GM21529 (cell line): ENCODE measurements around the gene IL36A.

Experiments
- ATAC-seq: cut with Tn5 transposase; IDR thresholded peaks from one replicate; pipeline ENCODE4 v1.9.1; 2021; ENCODE audit not compliant: unreplicated experiment

IL36A gene, protein sequence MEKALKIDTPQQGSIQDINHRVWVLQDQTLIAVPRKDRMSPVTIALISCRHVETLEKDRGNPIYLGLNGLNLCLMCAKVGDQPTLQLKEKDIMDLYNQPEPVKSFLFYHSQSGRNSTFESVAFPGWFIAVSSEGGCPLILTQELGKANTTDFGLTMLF

DNA sequence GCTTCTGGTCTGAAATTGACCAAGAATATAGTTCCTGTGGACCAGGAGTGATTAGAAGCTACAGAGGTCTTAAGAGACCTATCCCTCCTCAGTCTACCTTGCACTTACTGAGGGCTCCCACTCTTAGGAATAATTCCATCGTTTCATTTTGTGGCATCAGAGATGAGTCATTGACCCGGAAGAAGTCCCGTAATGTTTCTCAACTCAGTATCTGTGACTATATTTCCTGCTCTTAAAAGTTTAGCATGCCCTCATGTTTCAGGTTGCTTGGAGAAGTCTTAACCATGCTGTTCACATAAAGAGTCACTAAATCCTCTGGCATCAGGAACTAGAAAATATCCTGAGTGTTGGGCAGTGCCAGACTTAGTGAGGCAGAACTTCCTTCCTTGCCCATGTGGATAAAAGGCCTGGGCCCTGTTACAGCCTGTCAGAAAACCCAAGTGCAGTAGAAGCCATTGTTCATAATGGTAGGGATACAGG lies at the start of gene IL36A:
Gene IL36A (plus strand): TSS at position 430 of the 480 bp plus-strand sequence. CDS start 413 bp downstream, outside the sequence.
- no peak for ATAC-seq

- no peak for ATAC-seq
Observed at GRCh38 chr2:112957511-112957910, 47.7 kb upstream of the IL36A start.

DNA sequence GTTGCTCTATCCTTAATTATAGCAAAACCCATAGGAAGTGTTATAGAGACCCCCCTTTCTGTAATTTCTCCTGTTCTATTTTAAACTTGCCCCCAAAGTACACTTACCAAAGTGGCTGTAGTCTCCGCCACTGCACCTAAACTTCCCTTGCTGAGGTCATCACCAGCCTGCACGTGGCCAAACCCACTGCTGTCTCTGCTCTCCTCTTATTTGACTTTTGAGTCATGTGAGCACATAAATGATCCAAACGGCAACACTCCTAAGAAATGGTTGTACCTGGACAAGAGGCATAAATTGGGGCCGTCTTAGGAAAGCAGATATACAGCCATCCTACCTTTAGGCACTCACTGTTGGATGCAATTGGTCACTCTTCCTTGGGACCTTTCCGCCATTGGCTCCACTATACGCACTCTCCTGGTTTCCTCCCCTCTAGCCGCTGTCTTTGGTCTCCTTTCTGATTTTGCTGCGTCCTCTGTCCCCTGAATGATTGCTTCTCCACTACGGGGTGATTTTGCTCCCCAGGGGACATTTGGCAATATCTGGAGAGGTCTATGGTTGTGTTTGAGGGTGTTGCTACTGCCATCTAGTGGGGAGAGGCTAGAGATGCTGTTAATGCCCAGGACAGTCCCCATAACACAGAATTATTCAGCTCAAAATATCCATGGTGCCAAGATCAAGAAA lies 46.7 kb upstream of the IL36A start:
- peak; percentile 52 for ATAC-seq

DNA sequence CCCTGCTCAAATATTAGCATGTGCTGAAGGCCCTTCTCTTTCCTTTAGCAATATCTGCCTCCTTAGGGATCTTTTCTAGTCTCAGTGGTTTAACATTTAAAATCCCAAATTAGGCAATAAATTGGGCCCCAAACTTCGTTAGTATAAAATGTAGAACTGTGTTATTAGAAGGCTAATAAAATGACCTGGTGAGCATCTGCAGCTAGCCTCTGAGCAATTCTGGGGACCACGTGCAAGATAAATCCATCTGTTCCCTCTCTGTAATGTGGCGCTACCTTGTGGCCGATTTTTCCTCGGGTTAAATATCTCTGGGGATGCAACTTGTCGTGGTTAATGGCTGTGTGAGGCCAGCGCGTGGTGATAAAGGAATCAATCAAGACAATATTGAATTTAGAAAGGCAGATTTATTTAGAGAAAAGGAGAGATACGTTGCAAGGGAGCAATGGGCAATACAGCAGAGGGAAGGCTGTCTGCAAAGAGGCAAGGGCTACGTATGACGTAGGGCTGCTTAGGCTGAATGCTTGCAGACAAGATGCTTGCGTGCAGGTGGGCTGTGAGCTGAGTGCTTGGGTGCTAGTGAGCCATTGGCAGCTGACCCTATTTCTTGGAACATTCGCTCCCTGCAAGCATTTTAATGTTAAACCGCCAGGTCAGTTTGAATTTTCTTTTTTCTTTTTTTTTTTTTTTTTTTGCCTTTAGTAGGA lies 46.0 kb upstream of the IL36A start:
- no peak for ATAC-seq

DNA sequence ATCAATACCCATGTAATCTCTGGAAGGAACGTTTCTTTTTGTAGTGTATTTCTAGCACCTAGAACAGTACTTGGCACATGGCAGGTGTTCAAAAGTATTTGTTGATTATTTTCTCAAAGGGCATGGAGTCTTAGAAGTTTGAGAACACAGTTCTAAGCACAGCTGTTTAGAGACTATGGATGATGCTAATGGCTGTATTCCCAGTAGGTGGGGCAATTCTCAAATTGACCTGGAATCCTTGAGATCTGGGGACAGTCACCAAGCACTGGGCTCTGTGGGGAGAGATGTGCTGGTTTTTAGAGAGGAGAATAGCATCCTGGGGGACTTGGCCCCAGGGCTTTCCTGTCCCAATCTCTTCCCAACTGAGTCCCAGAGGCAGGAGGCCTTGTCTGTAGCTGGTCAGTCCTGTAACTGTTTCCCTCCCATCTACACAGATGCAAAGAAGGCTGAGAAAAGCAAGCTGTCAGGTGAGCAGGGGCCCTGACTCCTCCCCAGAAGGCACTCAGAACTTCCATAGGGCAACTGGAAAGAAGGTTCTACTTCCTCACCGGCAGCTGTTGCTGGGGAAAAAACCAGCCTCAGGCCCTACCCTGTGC lies 44.9 kb upstream of the IL36A start:
- ATAC-seq: no peak

DNA sequence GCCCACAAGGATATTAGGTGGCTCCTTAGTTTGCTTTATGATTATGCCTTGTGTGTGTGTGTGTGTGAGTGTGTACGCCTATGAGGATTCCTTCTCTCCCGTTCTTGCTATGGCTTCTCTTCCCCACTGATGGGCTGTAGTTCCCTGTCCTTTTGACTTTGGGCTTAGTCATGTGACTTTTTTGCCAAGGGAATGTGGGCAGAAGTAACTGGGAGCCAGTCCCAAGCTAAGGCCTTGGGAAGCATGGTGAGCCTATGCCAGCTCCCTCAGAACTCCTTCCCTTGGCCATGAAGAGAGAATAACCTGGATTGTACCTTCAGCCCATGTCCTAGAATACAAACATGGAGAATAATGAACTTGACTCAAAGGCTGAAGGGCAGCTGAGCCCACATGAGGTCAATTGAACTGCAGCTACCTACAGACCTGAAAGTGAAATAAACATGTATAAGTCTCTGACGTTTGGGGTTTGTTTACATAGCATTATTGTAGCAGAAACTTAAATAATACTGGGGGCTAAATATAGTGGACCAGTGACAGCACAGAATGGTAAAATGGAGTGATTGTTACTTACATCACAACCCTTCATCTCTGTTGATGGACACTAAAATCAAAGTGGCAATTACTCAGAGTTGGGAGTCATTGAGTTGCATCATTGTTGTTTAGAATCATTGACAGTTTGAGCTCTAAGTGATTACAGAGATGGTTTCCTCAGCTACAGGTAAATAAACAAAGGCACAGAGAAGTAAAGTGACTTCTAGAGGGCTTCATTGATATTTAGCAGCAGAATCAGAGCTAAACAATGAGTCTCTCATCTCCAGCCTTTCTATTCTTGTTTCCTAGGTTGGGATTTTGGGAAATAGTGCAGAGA lies 42.7 kb upstream of the IL36A start:
- no peak for ATAC-seq

DNA sequence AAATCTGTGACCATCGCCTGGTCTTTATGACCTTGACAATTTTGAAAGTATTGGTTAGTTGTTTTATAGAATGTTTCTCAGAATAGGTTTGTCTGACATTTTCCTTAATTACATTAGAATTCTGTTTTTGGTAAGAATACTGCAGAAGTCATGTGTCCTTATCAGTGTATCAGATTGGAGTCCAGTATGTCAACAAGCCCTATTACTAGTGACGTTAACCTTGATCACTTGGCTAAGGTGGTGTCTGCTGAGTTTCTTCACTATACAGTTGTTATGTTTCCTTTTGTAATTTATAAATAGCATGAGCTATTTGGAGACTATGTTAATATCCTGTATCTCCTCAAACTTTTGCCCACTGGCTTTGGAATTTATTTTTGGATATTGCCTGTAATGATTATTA lies 38.2 kb upstream of the IL36A start:
- no peak for ATAC-seq

DNA sequence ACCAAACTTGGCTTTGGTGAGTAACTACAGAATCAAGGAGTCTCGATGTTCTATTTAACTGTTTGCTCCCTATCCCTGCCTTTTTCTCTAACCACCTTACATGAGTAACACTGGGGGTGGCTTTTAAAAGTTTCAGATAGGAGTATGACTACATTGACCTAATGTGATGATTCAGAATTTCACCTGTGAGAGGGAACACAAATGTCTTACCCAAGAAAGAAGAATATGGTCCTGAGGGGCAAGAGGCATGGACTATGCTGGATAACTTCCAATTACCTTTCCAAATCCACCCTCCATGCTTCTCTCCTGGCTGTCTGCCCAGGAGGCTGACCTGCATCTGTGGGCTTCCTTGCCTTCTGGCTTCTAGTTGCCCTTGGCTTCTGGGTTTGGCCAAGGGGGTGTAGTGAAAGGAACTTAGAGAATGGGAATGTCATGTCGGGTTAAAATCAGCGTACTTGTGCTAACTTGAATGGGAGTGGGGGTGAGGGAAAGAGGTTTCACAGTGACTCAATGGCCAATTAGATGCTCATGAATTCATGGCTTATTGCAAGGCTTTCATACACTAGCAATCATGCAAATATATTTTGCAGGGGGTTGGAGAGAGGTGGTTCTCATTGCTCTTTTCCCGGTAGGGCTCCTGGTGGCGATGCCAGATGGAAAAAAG lies 32.7 kb upstream of the IL36A start:
- no peak for ATAC-seq

- ATAC-seq: no peak
Observed at GRCh38 chr2:112973156-112973555, 32.1 kb upstream of the IL36A start.

DNA sequence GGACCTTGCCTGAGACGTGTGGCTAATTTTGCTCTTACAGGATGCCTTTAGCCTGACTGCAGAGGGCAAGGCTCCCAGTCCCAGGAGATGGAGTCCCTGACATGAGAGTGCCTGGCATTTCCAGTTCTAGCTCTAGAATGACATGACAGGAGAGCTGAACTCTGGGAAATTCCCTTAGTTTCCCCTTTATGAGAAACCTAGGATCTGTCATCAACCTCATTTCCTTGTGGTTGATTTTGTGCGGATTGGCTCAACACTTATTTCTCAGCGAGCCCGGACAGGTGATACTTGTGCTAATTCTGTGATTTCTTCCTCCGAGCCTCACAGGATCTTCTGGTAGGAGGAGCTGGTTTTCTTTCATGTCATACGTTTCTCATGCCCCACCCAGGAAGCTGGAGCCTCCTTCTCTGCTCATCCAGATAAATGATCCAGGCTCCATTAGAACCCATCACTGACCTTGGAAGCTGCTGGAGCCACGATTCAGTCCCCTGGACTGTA lies 27.7 kb upstream of the IL36A start, which contains the start of gene IL36G:
Gene IL36G (plus strand): TSS at position 448 of the 498 bp plus-strand sequence. CDS start 633 bp downstream, outside the sequence.
- no peak for ATAC-seq

DNA sequence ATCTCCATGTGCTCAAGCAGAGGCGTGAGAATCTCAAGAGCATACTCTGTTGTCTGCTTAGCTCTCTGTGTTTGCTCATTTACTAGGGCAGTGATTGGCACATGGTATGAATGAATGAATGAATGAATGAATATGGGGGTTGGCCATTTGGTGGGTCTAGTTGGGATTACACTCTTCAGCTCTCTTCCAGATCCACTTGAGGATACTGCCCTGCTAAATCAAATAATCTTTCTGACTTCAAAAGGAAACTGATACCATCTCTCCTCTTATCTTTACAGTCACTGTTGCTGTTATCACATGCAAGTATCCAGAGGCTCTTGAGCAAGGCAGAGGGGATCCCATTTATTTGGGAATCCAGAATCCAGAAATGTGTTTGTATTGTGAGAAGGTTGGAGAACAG lies 25.5 kb upstream of the IL36A start:
- no peak for ATAC-seq

DNA sequence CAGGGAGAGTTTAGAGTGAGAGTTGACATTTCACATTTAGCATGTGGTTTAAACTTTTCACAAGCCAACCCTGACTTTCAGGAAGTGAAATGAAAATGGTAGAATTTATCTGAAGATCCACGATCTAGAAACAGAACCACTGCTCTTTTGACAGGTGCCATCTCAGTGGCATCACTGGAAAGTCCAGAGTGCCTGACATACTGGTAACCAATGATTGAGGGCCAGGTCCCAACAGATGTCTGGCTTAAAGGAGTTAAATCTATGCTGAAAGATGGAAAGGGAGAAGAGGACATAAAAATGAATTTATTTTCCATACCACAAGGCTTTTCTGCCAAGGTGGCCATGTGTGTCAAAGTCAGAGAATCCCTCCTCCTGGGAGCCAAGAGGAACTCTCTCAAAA lies 24.7 kb upstream of the IL36A start:
- ATAC-seq: no peak

DNA sequence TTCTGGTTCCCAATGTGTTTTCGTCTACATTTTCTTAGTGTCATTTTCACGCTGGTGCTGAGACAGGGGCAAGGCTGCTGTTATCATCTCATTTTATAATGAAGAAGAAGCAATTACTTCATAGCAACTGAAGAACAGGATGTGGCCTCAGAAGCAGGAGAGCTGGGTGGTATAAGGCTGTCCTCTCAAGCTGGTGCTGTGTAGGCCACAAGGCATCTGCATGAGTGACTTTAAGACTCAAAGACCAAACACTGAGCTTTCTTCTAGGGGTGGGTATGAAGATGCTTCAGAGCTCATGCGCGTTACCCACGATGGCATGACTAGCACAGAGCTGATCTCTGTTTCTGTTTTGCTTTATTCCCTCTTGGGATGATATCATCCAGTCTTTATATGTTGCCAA lies 20.2 kb upstream of the IL36A start:
- ATAC-seq: no peak

GRCh38 chr2:112989611-112990010 lies 15.6 kb upstream of the IL36A start:
- no peak for ATAC-seq

DNA sequence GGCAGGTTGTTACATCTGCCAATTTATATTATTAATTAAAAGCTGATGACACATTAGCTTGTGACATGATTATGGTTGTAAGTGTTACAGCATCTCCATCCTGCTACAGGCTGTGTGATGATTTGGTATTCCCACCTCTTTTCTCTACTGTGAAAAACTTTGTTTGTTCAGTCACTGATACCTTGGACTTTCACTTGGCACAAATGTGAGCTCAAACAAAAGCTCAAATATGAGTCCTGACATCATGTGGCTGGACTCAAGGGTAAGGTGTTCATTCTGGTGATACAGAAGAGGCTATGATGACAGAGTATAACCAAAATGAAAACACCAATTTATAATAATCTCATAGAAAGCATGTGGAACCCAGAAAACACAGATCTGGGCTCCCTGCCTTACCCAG lies 11.4 kb upstream of the IL36A start:
- ATAC-seq: no peak

- ATAC-seq: no peak
Observed at GRCh38 chr2:112994648-112995047, 10.6 kb upstream of the IL36A start.

DNA sequence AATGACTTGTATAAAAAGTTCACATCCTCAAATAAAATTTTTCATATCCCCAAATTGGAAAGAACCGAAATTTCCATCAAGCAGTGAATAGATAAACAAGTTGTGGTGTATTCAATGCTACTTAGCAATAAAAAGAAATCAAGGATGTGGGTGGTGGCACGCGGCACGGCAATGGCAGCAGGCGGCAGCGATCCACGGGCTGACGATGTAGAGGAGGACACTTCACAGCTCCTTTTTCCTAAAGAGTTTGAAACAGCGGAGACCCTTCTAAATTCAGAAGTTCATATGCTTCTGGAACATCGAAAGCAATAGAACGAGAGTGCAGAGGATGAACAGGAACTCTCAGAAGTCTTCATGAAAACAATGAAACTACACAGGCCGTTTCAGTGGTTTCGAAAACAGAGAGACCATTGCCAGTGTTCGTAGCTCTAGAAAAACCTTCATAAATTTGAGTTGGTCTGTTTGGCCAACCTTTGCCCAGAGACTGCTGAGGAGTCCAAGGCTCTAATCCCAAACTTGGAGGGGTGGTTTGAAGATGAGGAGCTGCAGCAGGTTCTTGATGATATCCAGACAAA lies 9.8 kb upstream of the IL36A start:
- ATAC-seq: no peak

DNA sequence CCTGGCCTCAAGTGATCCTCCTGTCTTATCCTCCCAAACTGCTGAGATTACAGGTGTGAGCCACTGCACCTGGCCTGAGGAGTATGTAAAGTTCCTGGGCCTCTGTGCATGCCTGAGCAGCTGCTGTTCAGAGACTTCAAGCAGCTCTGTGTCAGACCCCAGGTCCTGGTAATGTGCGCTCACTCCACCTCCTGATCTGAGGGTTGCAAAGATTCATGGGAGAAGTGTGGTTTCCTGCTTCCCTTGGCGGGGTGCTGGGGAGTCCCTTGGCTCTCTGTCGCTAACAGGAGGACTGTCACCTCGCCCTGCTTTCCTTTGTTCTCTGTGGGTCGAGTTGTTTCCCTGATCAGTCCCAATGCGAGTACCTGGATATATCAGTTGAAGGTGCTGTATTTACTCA lies 8.6 kb upstream of the IL36A start:
- no peak for ATAC-seq

- no peak for ATAC-seq
Observed at GRCh38 chr2:112997151-112997550, 8.1 kb upstream of the IL36A start.

GRCh38 chr2:113000436-113000835 lies 4.8 kb upstream of the IL36A start:
- no peak for ATAC-seq
